Tibial nerve (tissue), 4 donors: ENCODE data around the gene TCP1. TPM values are rescaled to one million over a fixed set of nuclear protein-coding genes. Genes with fewer than 3 reads are reported as not detected.

Source experiments
- DNase-seq, 2 donors: peaks; one replicate each; pipeline ENCODE4 v3.0.0-alpha.2; 2019; ENCODE audit warnings: low spot score in 2 of 2
- H3K27ac ChIP-seq, 4 donors: fragments of 200-600 bp; sonication (generic) in 3 of 4; one replicate each; pipeline ENCODE4 v1.5.1; 2017 to 2019; ENCODE audit warnings: mild to moderate bottlenecking in 1 of 4
- H3K27me3 ChIP-seq, 2 donors: fragments of 200-600 bp; sonication (generic) in 1 of 2; one replicate each; pipeline versions ENCODE4 v1.5.1 to v1.6.0; 2017 to 2019
- H3K36me3 ChIP-seq, 3 donors: fragments of 200-600 bp; sonication (generic); one replicate each; pipeline ENCODE4 v1.5.1; 2018 to 2019
- H3K4me1 ChIP-seq, 4 donors: fragments of 200-600 bp; sonication (generic) in 3 of 4; one replicate each; pipeline ENCODE4 v1.5.1; 2017 to 2019
- H3K4me3 ChIP-seq, 4 donors: fragments of 200-600 bp; sonication (generic) in 3 of 4; one replicate each; pipeline ENCODE4 v1.5.1; 2017 to 2019; ENCODE audit warnings: mild to moderate bottlenecking in 1 of 4, moderate library complexity in 1 of 4
- H3K9me3 ChIP-seq, 4 donors: fragments of 200-600 bp; sonication (generic) in 3 of 4; one replicate each; pipeline ENCODE4 v1.5.1; 2017 to 2019
- CTCF ChIP-seq, 5 experiments: fragments of 200-600 bp in 3 of 5; fragments of 450-650 bp in 2 of 5; sonication (generic) in 3 of 5; IDR thresholded peaks; one replicate each; pipeline ENCODE4 v1.5.1; 2016 to 2019; ENCODE audit warnings: antibody characterized with exemption in 5 of 5, mild to moderate bottlenecking in 3 of 5, moderate library complexity in 2 of 5
- EP300 ChIP-seq, 2 donors: sonication (generic); formaldehyde crosslinking; IDR thresholded peaks; one replicate each; pipeline ENCODE4 v1.6.1; 2017; ENCODE audit warnings: antibody characterized with exemption in 2 of 2, mild to moderate bottlenecking in 1 of 2
- POLR2A ChIP-seq, 2 donors: fragments of 450-650 bp; IDR thresholded peaks; one replicate each; pipeline ENCODE4 v1.6.1; 2017; ENCODE audit warnings: antibody characterized with exemption in 2 of 2, mild to moderate bottlenecking in 2 of 2, moderate library complexity in 2 of 2
- WGBS, 2 donors: methylation state at CpG; one replicate each; pipeline ENCODE4 v1.1.5; 2018; 5-methylcytosine and 5-hydroxymethylcytosine counted together
- total RNA-seq, 4 donors: library from RNA; depleted of rRNA; stranded (reverse); fragments of >200 nt; gene quantifications; one replicate each; pipeline ENCODE4 v1.1.0, GENCODE V29; 2016

The TCP1 gene
- total RNA-seq, 4 donors from 2014 or later: 81.0 to 106 (median 102) TPM

GRCh38 chr6:159815410-159815809 is 26.0 kb upstream of the TCP1 start:
- no peaks in the 10 kb centered on the region for H3K27me3 ChIP-seq
- no peak overlapping the region for H3K4me3 ChIP-seq
- no peak for DNase-seq
- WGBS, 2 donors: 54 to 73% methylated on average over 6 of the region's 6 CpGs
- no peaks in the 10 kb centered on the region for H3K9me3 ChIP-seq
- no peak overlapping the region for H3K27ac ChIP-seq
- H3K4me1 ChIP-seq: no peaks in the 10 kb centered on the region
- peaks cover 0 to 20% (median 0%) of the 10 kb centered on the region in 3 donors for H3K36me3 ChIP-seq
- TF ChIP-seq CTCF (IDR thresholded peaks at IDR 0.05) (no peak), POLR2A (IDR thresholded peaks at IDR 0.05) (no peak), EP300 (IDR thresholded peaks at IDR 0.05) (no peak)

GRCh38 chr6:159813781-159814180 is 24.4 kb upstream of the TCP1 start:
- Histone ChIP-seq H3K27me3 (no peaks in the 10 kb centered on the region), H3K27ac (no peak overlapping the region), H3K4me1 (no peaks in the 10 kb centered on the region), H3K4me3 (no peak overlapping the region), H3K36me3 (peaks cover 0 to 9% (median 0%) of the 10 kb centered on the region in 3 donors), H3K9me3 (no peaks in the 10 kb centered on the region)
- DNase-seq: no peak
- TF ChIP-seq POLR2A (IDR thresholded peaks at IDR 0.05): no peak
- no peak for TF ChIP-seq CTCF (IDR thresholded peaks at IDR 0.05)
- no peak for TF ChIP-seq EP300 (IDR thresholded peaks at IDR 0.05)
- WGBS, 2 donors: 82% methylated on average over 9 of the region's 9 CpGs

- no peak for DNase-seq
- no peak overlapping the region for H3K4me3 ChIP-seq
- peaks cover 0 to 9% (median 0%) of the 10 kb centered on the region in 3 donors for H3K36me3 ChIP-seq
- H3K27ac ChIP-seq: no peak overlapping the region
- 88 to 93% methylated on average over 4 of the region's 4 CpGs for WGBS, 2 donors
- no peaks in the 10 kb centered on the region for H3K4me1 ChIP-seq
- H3K27me3 ChIP-seq: no peaks in the 10 kb centered on the region
- H3K9me3 ChIP-seq: no peaks in the 10 kb centered on the region
- TF ChIP-seq EP300 (IDR thresholded peaks at IDR 0.05) (no peak), CTCF (IDR thresholded peaks at IDR 0.05) (no peak), POLR2A (IDR thresholded peaks at IDR 0.05) (no peak)
These were observed 19.7 kb upstream of the TCP1 start for GRCh38 chr6:159809149-159809548.

GRCh38 chr6:159808647-159809046 is 19.2 kb upstream of the TCP1 start:
- no peak for DNase-seq
- Histone ChIP-seq H3K36me3 (peaks cover 0 to 9% (median 0%) of the 10 kb centered on the region in 3 donors), H3K27ac (no peak overlapping the region), H3K4me1 (no peaks in the 10 kb centered on the region), H3K4me3 (no peak overlapping the region), H3K27me3 (no peaks in the 10 kb centered on the region), H3K9me3 (no peaks in the 10 kb centered on the region)
- no peak for TF ChIP-seq POLR2A (IDR thresholded peaks at IDR 0.05)
- no peak for TF ChIP-seq EP300 (IDR thresholded peaks at IDR 0.05)
- WGBS, 2 donors: 64 to 70% methylated on average over 6 of the region's 6 CpGs

- Histone ChIP-seq H3K27me3 (no peaks in the 10 kb centered on the region), H3K36me3 (peaks cover 0 to 9% (median 0%) of the 10 kb centered on the region in 3 donors), H3K9me3 (no peaks in the 10 kb centered on the region), H3K27ac (no peak overlapping the region), H3K4me3 (no peak overlapping the region), H3K4me1 (no peaks in the 10 kb centered on the region)
- no peak for DNase-seq
- 77 to 87% methylated on average over 5 of the region's 5 CpGs for WGBS, 2 donors
- TF ChIP-seq EP300 (IDR thresholded peaks at IDR 0.05): no peak
- TF ChIP-seq POLR2A (IDR thresholded peaks at IDR 0.05): no peak
- no peak for TF ChIP-seq CTCF (IDR thresholded peaks at IDR 0.05)
These were observed 17.9 kb upstream of the TCP1 start for GRCh38 chr6:159807150-159807858.
